Stimulated activated naive CD4-positive, alpha-beta T cell (primary cell): ENCODE results near the gene ZDHHC9.

Experiments
- DNase-seq, 6 experiments: peaks; one replicate each; lab custom pipeline; 2025; lab: John Stamatoyannopoulos, UW

Gene ZDHHC9

DNA sequence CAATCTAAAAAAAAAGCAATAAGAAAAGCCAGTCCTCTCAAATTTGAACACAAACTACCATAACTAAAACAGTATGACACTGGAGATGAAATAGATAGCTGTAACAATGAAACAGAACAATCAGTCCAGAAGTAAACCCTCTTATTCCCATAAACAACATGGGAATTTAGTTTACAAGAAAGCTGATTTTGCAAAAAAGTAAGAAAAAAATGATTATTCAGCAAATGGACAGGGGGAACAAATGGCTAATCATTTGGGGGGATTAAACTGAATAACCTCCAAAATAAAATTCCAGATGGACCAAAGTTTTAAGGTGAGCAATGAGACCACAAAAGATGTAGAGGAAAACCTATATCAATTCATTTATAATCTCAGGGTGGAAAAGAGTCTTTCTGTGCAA is 80.0 kb downstream of the ZDHHC9 start:
- no peak for DNase-seq

DNA sequence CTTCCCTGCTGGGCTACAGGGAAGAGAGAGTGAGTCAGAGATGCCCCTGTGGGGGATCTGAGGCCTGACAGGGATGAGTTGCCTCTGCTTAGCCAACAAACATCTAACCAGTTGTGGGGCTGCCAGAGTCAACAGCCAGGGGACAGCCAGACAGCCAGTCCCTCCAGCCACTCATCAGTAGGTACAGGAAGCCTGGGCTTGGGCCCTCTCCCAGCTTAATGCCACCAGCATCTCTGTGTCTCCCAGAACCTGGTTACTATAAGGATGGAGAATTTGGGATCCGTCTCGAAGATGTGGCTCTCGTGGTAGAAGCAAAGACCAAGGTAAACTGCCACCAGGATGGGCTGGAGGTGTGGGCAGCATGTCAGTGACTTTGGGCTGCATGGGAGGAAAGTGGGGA is 81.2 kb downstream of the ZDHHC9 start:
- no peak for DNase-seq

DNA sequence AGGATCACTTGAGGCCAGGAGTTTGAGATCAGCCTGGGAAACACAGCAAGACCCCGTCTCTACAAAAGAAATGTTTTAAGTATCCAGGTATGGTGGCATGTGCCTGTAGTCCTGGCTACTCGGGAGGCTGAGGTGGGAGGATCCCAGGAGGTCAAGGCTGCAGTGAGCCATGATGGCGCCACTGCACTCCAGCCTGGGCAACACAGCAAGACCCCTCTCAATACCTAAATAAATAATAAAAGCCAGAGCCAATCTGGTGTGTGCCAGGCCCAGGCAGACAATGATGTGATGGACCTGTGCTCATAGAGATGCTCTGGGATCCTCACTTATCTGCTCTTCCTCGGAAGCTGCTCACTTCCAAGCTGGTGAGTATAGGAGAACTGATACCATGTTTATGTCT is 82.1 kb downstream of the ZDHHC9 start:
- no peak for DNase-seq

DNA sequence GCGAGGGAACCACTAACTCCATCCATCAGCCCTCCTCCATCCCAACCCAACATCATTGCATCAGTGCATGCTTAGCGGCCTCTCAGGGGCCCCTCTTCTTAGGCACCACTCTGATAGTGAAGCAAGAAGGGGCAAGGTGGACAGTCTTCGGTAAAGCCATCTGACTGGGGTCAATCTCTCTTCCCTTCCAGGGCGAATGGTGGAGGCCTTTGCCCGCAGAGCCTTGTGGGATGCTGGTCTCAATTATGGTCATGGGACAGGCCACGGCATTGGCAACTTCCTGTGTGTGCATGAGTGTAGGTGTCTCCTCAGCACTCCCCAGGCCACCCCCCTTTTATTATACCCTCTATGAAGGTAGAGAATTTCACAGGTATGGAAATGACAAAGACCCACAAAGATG is 82.7 kb downstream of the ZDHHC9 start:
- DNase-seq = no peak

DNA sequence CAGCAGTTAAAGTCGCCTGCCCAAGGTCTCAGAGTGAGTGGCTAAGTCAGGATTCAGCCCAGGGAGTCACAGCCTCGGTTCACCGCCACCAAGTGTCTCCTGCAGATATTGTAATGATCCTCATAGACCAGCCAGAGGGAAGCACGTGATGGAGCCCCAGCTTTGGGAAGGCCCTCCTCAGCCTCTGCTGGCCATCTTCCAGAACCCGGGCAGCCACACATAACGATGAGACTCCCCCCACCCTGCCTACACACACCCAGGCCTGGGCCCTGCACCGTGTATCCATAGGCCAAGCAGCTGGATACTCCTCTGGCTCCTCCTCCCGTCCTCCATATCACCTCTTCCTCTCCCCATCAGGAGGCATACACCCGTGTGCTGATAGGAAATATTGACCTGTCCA is 83.5 kb downstream of the ZDHHC9 start:
- no peak for DNase-seq

DNA sequence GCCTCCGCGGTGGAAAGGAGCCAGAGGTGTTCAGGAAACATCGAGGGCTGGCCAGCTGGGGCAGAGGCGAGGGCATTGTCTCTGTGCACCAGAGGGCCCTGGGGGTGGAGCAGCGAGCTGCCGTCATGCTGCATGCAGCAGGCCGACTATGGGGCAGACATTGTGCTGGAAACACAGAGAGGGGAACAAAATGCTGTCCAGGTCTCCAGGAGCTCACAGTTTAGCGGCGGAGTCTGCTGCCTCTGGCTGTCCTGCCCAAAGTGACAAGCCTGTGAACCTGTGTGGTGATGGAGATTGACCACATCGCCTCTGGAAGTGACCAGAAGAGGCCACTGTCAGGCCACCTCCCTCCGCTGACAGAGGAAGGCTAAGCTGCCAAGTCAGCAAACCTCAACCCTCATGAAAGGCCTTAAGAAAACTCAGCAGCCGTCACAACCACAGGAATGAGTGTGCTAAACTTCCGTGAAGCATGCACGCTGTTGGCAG is 84.1 kb downstream of the ZDHHC9 start:
- DNase-seq = peak in 5 of 6 experiments; percentile 16 to 58 (median 40)

DNA sequence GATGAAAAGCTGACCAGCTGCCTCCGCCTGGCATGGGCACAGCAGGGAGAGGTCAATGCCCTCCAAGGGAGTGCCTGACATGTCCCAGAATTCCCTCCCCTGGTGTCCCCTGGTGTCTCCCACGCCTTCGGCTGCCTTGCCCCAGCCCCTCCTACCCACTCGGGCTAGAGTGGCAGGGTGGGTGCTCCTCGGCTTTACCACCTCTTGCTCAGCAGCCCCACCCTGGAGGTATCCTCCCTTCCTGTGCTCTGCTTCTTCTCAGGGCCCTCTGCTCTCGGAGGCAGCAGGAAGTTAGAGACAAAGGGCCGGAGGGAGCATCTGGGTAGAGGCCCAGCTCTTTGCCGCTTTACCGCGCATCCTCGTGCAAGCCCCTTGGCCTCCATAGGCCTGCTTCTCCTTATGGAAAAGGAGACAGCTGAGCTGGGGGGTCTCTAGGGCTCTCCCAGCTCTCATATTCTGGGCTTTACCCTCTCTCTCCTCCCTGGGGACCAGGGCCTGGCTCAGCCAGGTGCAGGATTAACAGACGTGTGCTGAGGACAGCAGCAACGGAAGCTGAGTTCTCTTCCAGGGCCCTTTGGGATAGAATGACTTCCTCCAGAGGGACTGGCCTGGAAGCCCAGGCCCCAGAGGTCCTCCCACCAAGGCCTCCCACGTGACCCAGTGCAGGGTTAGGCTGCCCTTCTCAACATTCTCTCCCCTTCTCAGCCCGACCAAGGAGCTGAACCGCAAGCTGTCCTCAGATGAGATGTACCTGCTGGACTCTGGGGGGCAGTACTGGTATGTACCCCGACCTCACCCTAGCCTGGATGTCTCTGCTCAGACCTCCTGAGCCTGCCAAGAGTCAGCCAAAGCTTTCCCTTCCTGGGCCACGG is 87.7 kb downstream of the ZDHHC9 start:
- peak in 3 of 6 experiments; percentile 4 to 44 (median 32) for DNase-seq

DNA sequence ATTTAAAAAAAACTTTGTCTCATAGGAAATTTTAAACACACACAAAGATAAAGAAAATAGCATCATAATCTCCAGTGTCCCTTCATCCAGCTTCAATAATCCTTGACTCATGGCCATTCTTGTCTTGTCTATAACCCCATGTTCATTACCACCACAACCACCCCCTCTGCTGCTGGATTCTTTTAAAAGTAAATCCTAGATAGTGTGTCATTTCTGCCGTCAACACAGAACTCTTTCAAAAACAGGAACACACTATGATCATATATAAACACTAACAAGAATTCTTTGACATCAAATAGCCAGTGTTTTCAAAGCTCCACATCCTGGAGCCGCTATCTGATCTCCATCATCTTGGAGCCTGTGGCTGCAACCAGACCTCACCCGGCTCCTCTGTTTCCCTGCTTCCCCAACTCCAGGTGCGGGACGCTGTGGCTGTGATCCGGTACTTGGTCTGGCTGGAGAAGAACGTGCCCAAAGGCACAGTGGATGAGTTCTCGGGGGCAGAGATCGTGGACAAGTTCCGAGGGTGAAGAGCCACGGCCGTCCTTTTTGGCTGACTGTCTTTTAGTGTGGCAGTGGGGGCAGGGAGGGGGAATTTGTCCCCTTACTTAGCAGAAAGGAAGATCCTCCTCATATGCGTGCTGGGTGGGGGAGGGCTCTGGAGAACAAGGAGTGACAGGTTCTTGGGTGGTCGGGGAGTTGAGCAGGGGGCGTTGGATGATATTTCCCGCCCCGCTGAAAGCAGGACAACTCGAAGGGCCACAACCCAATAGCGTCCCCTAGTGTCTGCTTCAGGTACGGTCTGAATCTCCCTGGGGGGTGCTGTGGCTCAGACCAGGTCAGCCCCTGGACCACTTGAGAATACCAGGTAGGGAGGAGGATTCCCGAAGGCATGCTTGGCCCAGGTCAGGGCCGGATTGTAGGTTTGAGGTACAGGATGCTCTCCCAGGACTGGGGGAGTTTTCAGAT is 89.3 kb downstream of the ZDHHC9 start:
- DNase-seq = peak in 1 of 6 experiments; percentile 8
